ENCODE data around the gene CCL27. TPM values are rescaled to one million over a fixed set of nuclear protein-coding genes. Genes with fewer than 3 reads are reported as not detected.

Gene CCL27, protein sequence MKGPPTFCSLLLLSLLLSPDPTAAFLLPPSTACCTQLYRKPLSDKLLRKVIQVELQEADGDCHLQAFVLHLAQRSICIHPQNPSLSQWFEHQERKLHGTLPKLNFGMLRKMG
- under 1 TPM in 1 of 6 experiments, not detected in 5; 0.88 TPM for total RNA-seq (2021; fragmentation: NEBNext Ultra II Directional; extraction: Animal tissue kit (Norgen Biotek cat#: 25700))
- long read RNA-seq = 0 reads

DNA sequence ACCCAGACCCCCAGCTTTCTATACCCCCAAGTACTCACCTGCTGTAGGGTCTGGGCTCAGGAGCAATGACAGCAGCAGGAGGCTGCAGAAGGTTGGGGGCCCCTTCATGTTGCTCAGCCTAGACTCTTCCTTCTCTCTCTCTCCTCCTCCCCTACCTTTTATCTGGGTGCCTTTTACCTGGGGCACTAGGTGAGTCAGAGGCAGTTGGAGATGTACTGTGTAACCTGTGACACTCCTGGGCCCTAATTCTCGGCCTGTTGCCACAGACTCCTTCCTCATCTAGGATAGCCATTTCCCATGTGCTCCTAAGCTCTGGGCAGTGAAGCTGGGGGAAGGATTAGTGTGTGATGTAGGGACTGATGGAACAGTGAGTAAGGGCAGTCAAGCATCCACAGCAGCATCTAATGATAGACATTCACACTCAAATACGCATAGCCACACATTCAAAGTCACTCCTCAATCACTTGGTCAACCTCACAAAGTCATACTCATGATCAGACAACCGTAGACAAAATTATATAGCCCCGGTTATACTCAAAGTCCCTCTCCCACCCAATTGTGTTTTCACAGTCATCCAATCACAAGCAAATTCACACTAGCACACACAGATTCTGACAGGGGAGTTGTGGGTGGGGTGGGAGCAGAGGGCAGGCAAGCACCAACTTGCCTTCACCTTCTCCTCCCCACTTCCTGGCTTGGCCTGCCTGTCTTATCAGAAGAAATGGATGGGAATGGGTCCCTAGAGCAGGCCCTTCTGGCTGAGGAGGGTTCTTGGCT is at the start of gene CCL27:
TSS of gene CCL27 (minus strand) at position 132 of the 777 bp plus-strand sequence. CDS start at position 108, 24 bp downstream.
- H3K27ac Mint-ChIP-seq = no peak within 1 kb of the TSS
- H3K4me3 Mint-ChIP-seq = no peak within 1 kb of the TSS
- no peaks in the 10 kb centered on the region for H3K9me3 Mint-ChIP-seq
- peaks cover 29% of the 10 kb centered on the region for H3K4me1 Mint-ChIP-seq (ENCODE audit: low read depth)
- peaks cover 3% of the 10 kb centered on the region for H3K27me3 Mint-ChIP-seq (ENCODE audit: insufficient read depth)
- H3K36me3 Mint-ChIP-seq (ENCODE audit: low read depth) = peaks cover 3% of the 10 kb centered on the region; the same call in 1 of the 2 replicates
- DNase-seq = no peak
- TF ChIP-seq, protein P1, sequence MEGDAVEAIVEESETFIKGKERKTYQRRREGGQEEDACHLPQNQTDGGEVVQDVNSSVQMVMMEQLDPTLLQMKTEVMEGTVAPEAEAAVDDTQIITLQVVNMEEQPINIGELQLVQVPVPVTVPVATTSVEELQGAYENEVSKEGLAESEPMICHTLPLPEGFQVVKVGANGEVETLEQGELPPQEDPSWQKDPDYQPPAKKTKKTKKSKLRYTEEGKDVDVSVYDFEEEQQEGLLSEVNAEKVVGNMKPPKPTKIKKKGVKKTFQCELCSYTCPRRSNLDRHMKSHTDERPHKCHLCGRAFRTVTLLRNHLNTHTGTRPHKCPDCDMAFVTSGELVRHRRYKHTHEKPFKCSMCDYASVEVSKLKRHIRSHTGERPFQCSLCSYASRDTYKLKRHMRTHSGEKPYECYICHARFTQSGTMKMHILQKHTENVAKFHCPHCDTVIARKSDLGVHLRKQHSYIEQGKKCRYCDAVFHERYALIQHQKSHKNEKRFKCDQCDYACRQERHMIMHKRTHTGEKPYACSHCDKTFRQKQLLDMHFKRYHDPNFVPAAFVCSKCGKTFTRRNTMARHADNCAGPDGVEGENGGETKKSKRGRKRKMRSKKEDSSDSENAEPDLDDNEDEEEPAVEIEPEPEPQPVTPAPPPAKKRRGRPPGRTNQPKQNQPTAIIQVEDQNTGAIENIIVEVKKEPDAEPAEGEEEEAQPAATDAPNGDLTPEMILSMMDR (IDR thresholded peaks at IDR 0.05) = no peak

DNA sequence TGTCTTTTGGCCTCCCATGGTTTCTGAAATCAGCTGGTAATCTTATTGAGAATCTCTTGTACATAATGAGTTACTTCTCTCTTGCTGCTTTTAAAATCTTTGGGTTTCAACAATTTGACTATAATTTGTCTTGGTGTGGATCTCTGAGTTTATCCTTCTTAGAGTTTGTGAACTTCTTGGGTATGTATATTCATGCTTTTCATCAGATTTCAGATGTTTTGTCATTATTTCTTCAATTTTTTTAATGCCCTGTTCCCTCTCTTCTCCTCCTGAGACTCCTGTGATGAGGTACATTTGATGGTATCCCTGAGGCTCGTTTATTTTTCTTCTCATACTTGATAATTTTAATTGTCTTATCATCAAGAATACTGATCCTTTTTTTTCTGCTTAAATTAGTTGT is 49.7 kb upstream of the CCL27 start:
- DNase-seq = no peak
- no peaks in the 10 kb centered on the region for H3K9me3 Mint-ChIP-seq
- peaks cover 28% of the 10 kb centered on the region for H3K27me3 Mint-ChIP-seq (ENCODE audit: insufficient read depth)
- no peaks in the 10 kb centered on the region for H3K36me3 Mint-ChIP-seq (ENCODE audit: low read depth)
- H3K27ac Mint-ChIP-seq = no peak overlapping the region
- no peaks in the 10 kb centered on the region for H3K4me1 Mint-ChIP-seq (ENCODE audit: low read depth)
- TF ChIP-seq, protein P1 (IDR thresholded peaks at IDR 0.05) = no peak
- H3K4me3 Mint-ChIP-seq = no peak overlapping the region

DNA sequence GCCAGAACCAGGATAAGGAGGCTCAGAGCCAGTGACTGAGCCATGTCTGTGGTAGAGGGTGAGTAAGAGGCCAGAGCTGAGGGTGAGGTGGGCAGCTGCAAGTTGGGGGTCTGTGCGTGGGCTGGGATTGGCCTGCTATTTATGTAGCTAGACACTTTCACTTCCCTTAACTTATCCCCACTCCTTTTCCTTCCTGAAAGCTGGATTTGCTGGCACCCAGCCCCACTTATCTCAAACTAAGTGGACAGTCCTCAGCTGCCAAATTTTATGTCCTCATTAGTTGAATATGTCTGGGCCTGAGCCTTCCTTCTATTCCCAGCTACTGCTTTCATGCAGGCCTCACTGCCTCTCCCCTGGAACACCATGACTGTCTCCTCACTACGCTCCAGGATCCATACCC is 47.6 kb upstream of the CCL27 start, which contains the start of gene CCL21:
TSS of gene CCL21 (minus strand) at position 114 of the 400 bp plus-strand sequence. CDS start at position 44, 70 bp downstream.
- Mint-ChIP-seq H3K4me3 (no peak within 1 kb of the TSS), H3K36me3 (ENCODE audit: low read depth) (no peaks in the 10 kb centered on the region), H3K4me1 (ENCODE audit: low read depth) (no peaks in the 10 kb centered on the region), H3K9me3 (no peaks in the 10 kb centered on the region), H3K27ac (no peak within 1 kb of the TSS), H3K27me3 (ENCODE audit: insufficient read depth) (peaks cover 30% of the 10 kb centered on the region)
- TF ChIP-seq, protein P1 (IDR thresholded peaks at IDR 0.05) = no peak
- DNase-seq = no peak

DNA sequence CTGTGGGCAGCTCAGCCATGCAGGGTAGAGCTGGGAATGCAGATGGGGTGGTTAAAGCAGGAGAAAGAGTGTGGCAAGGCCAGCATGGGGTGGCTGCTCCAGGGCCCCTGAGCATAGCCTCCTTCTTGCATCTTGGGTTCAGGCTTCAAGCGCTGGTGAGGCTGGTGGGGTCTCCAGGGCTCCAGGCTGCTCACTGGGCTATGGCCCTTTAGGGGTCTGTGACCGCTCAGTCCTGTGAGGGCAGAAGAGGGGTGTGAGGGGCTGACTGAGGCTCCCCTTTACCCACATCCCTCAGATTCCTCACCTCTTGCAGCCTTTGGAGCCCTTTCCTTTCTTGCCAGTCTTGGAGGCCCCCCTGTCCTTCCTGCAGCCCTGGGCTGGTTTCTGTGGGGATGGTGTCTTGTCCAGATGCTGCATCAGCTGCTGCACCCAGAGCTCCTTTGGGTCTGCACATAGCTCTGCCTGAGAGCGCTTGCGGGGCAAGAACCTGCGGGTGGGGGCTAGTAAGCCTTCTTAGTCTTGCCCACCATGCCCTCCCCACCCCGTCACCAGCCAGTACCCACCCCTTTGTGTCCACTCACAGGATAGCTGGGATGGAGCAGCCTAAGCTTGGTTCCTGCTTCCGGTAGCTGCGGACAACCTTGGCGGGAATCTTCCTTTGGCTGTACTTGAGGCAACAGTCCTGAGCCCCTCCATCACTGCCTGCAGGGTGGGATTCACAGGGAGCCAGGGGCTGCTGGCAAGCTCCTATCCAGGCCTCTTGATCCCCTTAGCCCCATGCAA is 46.9 kb upstream of the CCL27 start:
- H3K9me3 Mint-ChIP-seq = no peaks in the 10 kb centered on the region
- H3K4me3 Mint-ChIP-seq = no peak overlapping the region
- DNase-seq = no peak
- no peaks in the 10 kb centered on the region for H3K36me3 Mint-ChIP-seq (ENCODE audit: low read depth)
- TF ChIP-seq, protein P1 (IDR thresholded peaks at IDR 0.05) = no peak
- H3K4me1 Mint-ChIP-seq (ENCODE audit: low read depth) = no peaks in the 10 kb centered on the region
- peaks cover 28% of the 10 kb centered on the region for H3K27me3 Mint-ChIP-seq (ENCODE audit: insufficient read depth)
- H3K27ac Mint-ChIP-seq = no peak overlapping the region

DNA sequence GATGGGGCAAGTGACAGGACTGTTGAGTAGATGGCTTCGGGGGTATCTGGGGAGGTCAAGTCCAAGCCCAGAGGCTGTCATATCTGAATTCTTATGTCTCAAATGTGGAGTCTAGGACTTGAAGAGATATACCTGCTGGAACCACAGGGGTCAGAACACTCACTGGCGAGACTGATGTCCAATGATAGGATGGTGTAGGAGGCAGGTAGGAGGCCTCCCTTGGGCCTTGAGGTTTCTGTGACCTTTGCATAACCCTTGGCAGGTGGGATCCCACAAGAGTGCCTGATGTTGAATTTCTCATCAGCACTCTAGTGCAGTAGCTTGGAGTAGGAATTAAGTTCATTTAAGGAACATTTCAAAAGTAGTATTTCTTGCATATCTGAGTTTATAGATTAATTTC is 44.7 kb upstream of the CCL27 start:
- no peak overlapping the region for H3K4me3 Mint-ChIP-seq
- H3K4me1 Mint-ChIP-seq (ENCODE audit: low read depth) = 0 out of 2 replicates have a peak, but pooled peaks cover 4% of the 10 kb centered on the region
- no peaks in the 10 kb centered on the region for H3K9me3 Mint-ChIP-seq
- no peaks in the 10 kb centered on the region for H3K36me3 Mint-ChIP-seq (ENCODE audit: low read depth)
- no peak for DNase-seq
- TF ChIP-seq, protein P1 (IDR thresholded peaks at IDR 0.05) = no peak
- no peak overlapping the region for H3K27ac Mint-ChIP-seq
- H3K27me3 Mint-ChIP-seq (ENCODE audit: insufficient read depth) = peaks cover 18% of the 10 kb centered on the region
